ENCODE measurements around the gene AFAP1. TPM values are rescaled to one million over a fixed set of nuclear protein-coding genes. Genes with fewer than 3 reads are reported as not detected.

The AFAP1 gene
- total RNA-seq, 2 donors from 2014 or later: 18.2 to 22.5 TPM

- Histone ChIP-seq H3K9me3 (ENCODE audit: control insufficient read depth, low read length) (no peaks in the 10 kb centered on the region), H3K36me3 (ENCODE audit: control insufficient read depth, insufficient read depth, low read length) (peaks cover 41% of the 10 kb centered on the region), H3K27ac (ENCODE audit: low read depth, low read length) (peak overlapping the region; percentile 7), H3K4me1 (ENCODE audit: control insufficient read depth, insufficient read depth, low read length) (peaks cover 7% of the 10 kb centered on the region), H3K9ac (ENCODE audit: extremely low read depth, low read length, poor library complexity, severe bottlenecking) (no peak overlapping the region), H3K4me3 (ENCODE audit: low read length) (no peak overlapping the region), H3K27me3 (ENCODE audit: control insufficient read depth, insufficient read depth, low read length, poor library complexity, severe bottlenecking) (no peaks in the 10 kb centered on the region)
- Mint-ChIP-seq H3K36me3 (ENCODE audit: low read depth) (peaks cover 36% of the 10 kb centered on the region), H3K9me3 (no peaks in the 10 kb centered on the region), H3K27ac (peak overlapping the region; percentile 48), H3K27me3 (ENCODE audit: insufficient read depth) (no peaks in the 10 kb centered on the region), H3K4me1 (peaks cover 15% of the 10 kb centered on the region), H3K4me3 (no peak overlapping the region)
- TF ChIP-seq, protein P1, sequence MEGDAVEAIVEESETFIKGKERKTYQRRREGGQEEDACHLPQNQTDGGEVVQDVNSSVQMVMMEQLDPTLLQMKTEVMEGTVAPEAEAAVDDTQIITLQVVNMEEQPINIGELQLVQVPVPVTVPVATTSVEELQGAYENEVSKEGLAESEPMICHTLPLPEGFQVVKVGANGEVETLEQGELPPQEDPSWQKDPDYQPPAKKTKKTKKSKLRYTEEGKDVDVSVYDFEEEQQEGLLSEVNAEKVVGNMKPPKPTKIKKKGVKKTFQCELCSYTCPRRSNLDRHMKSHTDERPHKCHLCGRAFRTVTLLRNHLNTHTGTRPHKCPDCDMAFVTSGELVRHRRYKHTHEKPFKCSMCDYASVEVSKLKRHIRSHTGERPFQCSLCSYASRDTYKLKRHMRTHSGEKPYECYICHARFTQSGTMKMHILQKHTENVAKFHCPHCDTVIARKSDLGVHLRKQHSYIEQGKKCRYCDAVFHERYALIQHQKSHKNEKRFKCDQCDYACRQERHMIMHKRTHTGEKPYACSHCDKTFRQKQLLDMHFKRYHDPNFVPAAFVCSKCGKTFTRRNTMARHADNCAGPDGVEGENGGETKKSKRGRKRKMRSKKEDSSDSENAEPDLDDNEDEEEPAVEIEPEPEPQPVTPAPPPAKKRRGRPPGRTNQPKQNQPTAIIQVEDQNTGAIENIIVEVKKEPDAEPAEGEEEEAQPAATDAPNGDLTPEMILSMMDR (conservative IDR thresholded peaks at IDR 0.05): no peak
- DNase-seq: peak; percentile 50
- WGBS, 2 experiments (ENCODE audit: insufficient coverage in 1 of 2, insufficient read length in 1 of 2): 89 to 90% methylated on average over 15 of the region's 15 CpGs
Measured at GRCh38 chr4:7804756-7805385, 134.8 kb downstream of the AFAP1 start.

GRCh38 chr4:7803992-7804755 is 135.5 kb downstream of the AFAP1 start:
- WGBS, 2 experiments (ENCODE audit: insufficient coverage in 1 of 2, insufficient read length in 1 of 2): 66 to 86% methylated on average over 9 to 16 of the region's 16 CpGs
- Histone ChIP-seq H3K36me3 (ENCODE audit: control insufficient read depth, insufficient read depth, low read length) (peaks cover 41% of the 10 kb centered on the region), H3K4me3 (ENCODE audit: low read length) (no peak overlapping the region), H3K9me3 (ENCODE audit: control insufficient read depth, low read length) (no peaks in the 10 kb centered on the region), H3K9ac (ENCODE audit: extremely low read depth, low read length, poor library complexity, severe bottlenecking) (no peak overlapping the region), H3K27me3 (ENCODE audit: control insufficient read depth, insufficient read depth, low read length, poor library complexity, severe bottlenecking) (no peaks in the 10 kb centered on the region), H3K4me1 (ENCODE audit: control insufficient read depth, insufficient read depth, low read length) (peaks cover 7% of the 10 kb centered on the region), H3K27ac (ENCODE audit: low read depth, low read length) (no peak overlapping the region)
- H3K36me3 Mint-ChIP-seq (ENCODE audit: low read depth): peaks cover 36% of the 10 kb centered on the region
- no peaks in the 10 kb centered on the region for H3K9me3 Mint-ChIP-seq
- peaks cover 15% of the 10 kb centered on the region for H3K4me1 Mint-ChIP-seq
- TF ChIP-seq, protein P1 (conservative IDR thresholded peaks at IDR 0.05): peak; percentile 95
- no peak overlapping the region for H3K4me3 Mint-ChIP-seq
- H3K27me3 Mint-ChIP-seq (ENCODE audit: insufficient read depth): no peaks in the 10 kb centered on the region
- DNase-seq: peak; percentile 98
- H3K27ac Mint-ChIP-seq: peak overlapping the region; percentile 72

- Mint-ChIP-seq H3K36me3 (ENCODE audit: low read depth) (peaks cover 37% of the 10 kb centered on the region), H3K4me3 (no peak overlapping the region), H3K27ac (peak overlapping the region; percentile 72), H3K27me3 (ENCODE audit: insufficient read depth) (no peaks in the 10 kb centered on the region), H3K4me1 (peaks cover 15% of the 10 kb centered on the region), H3K9me3 (peaks cover 5% of the 10 kb centered on the region)
- H3K9ac ChIP-seq (ENCODE audit: extremely low read depth, low read length, poor library complexity, severe bottlenecking): no peak overlapping the region
- peaks cover 7% of the 10 kb centered on the region for H3K4me1 ChIP-seq (ENCODE audit: control insufficient read depth, insufficient read depth, low read length)
- H3K4me3 ChIP-seq (ENCODE audit: low read length): no peak overlapping the region
- TF ChIP-seq, protein P1 (conservative IDR thresholded peaks at IDR 0.05): no peak
- no peak for DNase-seq
- H3K36me3 ChIP-seq (ENCODE audit: control insufficient read depth, insufficient read depth, low read length): peaks cover 41% of the 10 kb centered on the region
- peaks cover 7% of the 10 kb centered on the region for H3K9me3 ChIP-seq (ENCODE audit: control insufficient read depth, low read length)
- no peaks in the 10 kb centered on the region for H3K27me3 ChIP-seq (ENCODE audit: control insufficient read depth, insufficient read depth, low read length, poor library complexity, severe bottlenecking)
- H3K27ac ChIP-seq (ENCODE audit: low read depth, low read length): no peak overlapping the region
- 94 to 100% methylated on average over 6 to 7 of the region's 7 CpGs for WGBS, 2 experiments (ENCODE audit: insufficient coverage in 1 of 2, insufficient read length in 1 of 2)
Measured at GRCh38 chr4:7803371-7803770, 136.3 kb downstream of the AFAP1 start.
